Fibroblast of skin of abdomen (primary cell): ENCODE results near the gene FRAS1.
"Not testable (repeated sequence)": the region's sequence is repeated elsewhere in the genome, so short reads cannot be mapped to it uniquely, and the experiment has no call there.

Experiments
- DNase-seq: peaks from one replicate; pipeline ENCODE4 v3.0.0-alpha.2; 2013

FRAS1 gene

GRCh38 chr4:78167510-78167909 is 110.4 kb downstream of the FRAS1 start:
- no peak for DNase-seq

- no peak for DNase-seq
Measured at GRCh38 chr4:78168029-78168428, 110.9 kb downstream of the FRAS1 start.

DNA sequence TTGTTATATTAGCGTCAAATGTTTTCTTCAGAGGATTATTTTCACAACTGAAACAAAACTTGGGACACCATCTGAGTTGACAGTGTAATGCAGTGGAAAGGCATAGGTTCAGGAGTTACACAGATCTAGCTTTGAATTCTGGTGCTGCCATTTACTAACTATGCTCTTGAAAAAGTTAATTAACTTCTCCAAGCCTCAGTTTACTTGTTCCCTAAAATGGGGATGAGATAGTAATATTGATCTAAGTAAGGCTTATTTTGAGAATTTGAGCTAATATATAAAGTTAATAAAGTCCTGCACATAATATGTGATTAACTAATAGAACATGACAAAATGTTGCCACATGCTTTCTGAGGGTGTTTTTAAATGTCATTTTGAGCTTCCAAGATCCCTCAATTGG is 112.6 kb downstream of the FRAS1 start:
- DNase-seq: no peak

GRCh38 chr4:78171482-78171881 is 114.4 kb downstream of the FRAS1 start:
- DNase-seq: no peak

DNA sequence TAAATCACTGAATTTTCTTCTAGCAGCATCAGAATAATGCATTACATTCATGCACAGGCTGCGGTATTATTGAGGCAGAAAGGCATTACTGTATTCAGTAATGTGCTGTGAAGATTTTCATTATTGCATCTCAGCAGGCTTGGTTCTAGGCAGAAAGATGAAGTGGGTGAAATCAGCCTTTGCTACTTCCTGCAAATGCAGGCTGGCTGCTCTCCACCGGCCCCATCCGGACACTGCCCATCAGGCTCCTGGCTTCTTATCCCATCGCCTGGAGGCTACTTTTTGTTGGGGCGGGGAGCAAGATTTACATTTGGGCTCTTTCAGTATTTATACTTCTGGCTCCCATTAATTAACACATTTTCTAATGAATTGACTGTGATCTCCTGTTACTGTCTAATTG is 117.8 kb downstream of the FRAS1 start:
- DNase-seq: no peak

GRCh38 chr4:78179196-78179595 is 122.1 kb downstream of the FRAS1 start:
- DNase-seq: no peak

- not testable (repeated sequence) for DNase-seq
Measured at GRCh38 chr4:78181681-78182234, 124.6 kb downstream of the FRAS1 start.

DNA sequence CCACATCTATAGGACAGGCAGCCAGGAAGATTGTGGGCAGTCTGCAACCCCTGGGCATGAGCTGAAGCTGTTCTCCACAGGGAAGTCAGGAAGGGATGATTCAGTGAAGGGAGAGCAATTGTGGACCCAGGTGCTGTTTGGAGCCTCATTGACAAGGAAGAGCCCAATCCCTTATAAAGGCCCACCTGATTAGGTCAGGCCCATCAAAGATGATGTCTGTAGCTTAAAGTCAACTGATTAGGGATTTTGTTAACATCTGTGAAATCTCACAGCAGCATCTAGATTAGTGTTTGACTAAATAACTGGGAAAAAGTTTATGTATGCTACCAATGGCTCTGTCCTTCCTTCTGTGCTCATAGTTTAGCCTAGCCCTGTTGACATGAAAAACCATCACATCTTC is 127.5 kb downstream of the FRAS1 start:
- no peak for DNase-seq

DNA sequence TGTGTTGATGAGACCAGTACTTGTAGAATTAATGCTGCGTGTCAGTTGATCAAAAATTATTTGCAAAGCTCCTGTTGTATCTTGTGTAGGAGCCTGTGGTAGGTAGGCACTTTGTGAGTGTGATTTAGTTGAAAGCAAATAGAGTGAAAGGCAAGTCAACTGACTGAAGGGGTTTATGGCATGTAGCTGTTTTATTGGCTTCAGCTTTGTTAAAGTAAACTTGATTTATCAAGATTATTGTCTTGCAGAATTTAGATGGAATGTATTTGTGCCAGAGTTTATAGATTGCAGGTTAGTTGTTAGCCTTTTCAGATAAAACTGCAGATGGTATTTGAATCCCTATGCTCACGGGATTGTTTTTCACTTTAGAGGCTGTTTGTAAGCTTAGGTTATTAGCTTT is 128.0 kb downstream of the FRAS1 start:
- DNase-seq: no peak

DNA sequence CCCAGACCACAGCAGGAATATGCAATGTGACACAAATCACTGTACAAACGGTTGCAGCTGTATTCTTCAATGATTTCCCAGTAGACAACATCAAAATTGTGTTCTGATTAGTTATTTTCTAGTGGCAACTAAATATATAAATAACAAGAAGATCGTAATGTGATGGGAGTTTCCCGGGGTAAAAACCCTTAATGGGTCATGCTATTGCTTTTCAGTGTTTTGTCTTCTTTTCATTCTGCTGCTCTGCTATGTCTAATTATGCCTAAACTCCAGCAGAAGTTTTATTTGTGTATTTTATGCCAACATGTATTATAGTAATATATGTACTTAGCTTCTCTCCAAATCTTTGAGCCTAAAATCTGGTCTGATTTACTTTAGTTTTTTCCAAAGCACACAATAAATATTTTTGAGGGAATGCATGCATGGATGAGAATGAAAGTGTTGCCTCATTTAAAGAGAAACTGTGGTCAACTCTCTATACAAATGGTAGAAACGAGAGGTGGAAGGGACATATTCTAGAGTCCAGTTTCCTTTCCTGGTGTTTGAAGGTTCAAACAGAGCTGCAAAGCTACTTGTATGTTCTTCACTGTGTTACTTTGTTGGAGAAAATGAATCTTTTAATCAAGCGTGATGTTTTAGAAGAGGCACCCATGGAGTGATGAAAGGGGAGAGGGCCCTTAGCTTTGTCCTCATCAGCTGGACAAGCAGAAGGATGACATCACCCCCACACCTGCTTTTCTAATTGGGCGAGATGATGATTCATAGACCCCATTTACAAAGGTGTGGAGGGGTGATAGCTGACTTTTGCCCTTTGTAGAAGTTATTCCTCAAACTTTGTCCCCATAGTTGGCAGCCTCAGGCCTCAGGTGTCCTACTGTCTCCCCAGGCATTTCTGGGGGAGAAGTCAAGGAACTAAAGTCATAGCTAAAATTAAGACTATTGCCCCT is 129.7 kb downstream of the FRAS1 start:
- DNase-seq: no peak

DNA sequence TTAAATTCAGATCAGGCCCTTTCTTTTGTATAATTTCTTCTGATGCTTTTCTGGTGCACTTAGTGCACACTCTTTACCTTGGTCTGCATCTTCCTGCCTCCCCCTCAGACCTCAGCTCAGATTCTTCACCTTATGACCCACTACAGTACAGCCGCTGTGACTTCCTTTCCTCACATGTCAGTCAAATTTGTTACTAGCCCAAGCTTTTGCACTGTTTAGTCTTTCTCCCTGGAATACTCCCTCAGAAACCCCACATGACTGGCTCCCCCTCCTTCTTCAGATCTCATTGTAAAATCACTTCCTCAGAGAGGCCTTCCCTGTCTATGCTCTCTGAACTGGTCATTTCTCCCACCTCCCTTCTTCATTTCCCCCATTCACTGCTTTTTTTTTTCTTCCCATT is 132.9 kb downstream of the FRAS1 start:
- no peak for DNase-seq

GRCh38 chr4:78190595-78190994 is 133.5 kb downstream of the FRAS1 start:
- no peak for DNase-seq

- DNase-seq: no peak
Measured at GRCh38 chr4:78197947-78198346, 140.8 kb downstream of the FRAS1 start.

- DNase-seq: no peak
Measured at GRCh38 chr4:78199984-78200383, 142.9 kb downstream of the FRAS1 start.

- no peak for DNase-seq
Measured at GRCh38 chr4:78200949-78201348, 143.8 kb downstream of the FRAS1 start.

DNA sequence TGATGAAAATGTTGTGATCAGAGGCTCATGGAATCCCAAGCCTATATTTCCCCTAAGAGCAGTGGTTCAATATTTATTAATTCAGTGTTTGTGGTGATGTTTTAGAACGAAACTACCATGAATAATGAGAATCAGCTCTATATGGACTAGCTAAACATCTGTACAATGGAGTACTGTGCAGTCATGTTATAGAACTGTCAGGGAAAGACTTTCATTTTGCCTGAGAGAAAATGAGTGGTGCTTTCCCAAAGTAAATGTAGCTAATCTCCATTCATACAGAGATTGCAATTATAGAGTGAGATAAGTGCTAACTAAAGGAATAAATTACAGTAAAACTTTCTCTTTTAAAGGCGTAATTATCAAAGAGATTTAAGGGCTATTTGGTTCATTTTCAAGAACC is 147.1 kb downstream of the FRAS1 start:
- DNase-seq: no peak

DNA sequence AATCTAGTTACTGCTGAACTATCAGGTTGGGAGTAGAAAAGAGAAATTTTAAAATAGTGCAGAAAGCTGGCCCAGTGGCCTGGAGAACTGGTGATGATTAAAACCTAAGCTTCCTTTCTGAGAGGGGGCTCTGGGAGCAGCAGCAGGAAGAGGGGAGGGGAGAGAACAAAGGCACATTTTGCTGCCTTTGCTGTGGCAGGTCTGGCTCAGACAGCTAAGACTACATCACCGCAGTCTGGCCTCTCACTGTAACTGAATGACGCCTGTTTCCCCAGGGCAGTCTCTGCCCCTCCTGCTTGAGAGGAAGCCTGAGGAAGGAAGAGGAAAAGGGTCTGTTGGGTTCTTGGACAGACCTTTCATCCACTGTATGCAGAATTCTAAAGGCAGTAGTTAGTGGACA is 148.5 kb downstream of the FRAS1 start:
- no peak for DNase-seq

GRCh38 chr4:78207541-78207940 is 150.4 kb downstream of the FRAS1 start:
- DNase-seq: no peak

GRCh38 chr4:78207951-78208350 is 150.8 kb downstream of the FRAS1 start:
- no peak for DNase-seq

- DNase-seq: not testable (repeated sequence)
Measured at GRCh38 chr4:78208896-78209295, 151.8 kb downstream of the FRAS1 start.

- no peak for DNase-seq
Measured at GRCh38 chr4:78210694-78211410, 153.7 kb downstream of the FRAS1 start.

DNA sequence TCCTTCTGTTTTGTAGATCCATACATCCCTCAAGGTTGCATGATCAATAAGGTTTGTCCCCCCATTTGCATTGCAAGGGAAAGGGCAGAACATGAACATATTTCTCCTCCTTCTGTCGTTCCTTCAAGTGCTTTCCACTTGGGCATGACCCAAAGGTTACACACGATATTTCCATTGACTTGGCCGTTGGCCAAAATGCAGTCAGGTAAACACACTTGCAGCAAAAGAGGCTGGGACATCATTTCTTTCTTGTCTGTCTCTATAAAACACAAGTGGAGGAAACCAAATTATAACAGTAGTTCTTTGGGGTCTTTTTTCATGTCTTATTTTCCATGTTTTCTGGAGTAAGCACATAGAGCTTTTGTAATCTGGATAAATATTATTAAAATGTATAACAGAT is 156.1 kb downstream of the FRAS1 start:
- no peak for DNase-seq

DNA sequence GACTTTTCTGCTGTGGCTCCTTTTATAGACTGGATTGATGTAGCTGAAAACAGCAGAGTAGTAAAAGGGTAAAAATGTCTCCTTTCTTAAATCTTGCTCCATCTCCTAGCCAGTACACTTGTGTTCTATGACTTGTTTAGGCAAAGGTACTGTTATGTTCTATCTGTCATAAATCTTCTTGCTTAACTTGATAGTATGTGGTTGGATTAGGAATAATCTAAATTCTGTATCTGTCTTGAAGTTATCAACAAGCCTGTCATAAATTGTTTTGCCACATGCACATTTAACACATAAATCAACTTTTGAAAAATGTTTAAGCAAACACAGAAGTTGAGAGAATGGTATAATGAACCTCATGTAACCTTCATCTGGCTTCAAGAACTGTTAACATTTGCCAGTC is 157.0 kb downstream of the FRAS1 start:
- DNase-seq: peak; percentile 21

GRCh38 chr4:78217557-78217956 is 160.4 kb downstream of the FRAS1 start:
- no peak for DNase-seq
